GM23248 (cell line): Measurements from ENCODE around the gene DOK7. TPM values are rescaled to one million over a fixed set of nuclear protein-coding genes. Genes with fewer than 3 reads are reported as not detected.

Experiments
- DNase-seq: peaks from one replicate; pipeline ENCODE4 v3.0.0-alpha.2; 2015
- H2AFZ ChIP-seq: fragments of 200-600 bp; sonication (generic); 2 replicates; pipeline ENCODE4 v1.6.1; 2016; ENCODE audit warnings: antibody characterized with exemption
- H3F3A ChIP-seq: fragments of 200-600 bp; sonication (generic); 2 replicates; pipeline ENCODE4 v1.6.1; 2016; ENCODE audit warnings: mild to moderate bottlenecking, antibody characterized with exemption, mixed run types; ENCODE audit not compliant: insufficient read depth
- H3K27ac ChIP-seq: fragments of 200-600 bp; sonication (generic); 2 replicates; pipeline ENCODE4 v1.5.1; 2016; ENCODE audit warnings: mild to moderate bottlenecking
- H3K27me3 ChIP-seq: fragments of 200-600 bp; sonication (generic); replicated peaks from 2 replicates; pipeline ENCODE4 v1.6.1; 2016; ENCODE audit warnings: mild to moderate bottlenecking; ENCODE audit not compliant: insufficient read depth
- H3K36me3 ChIP-seq: fragments of 200-600 bp; sonication (generic); 2 replicates; pipeline ENCODE4 v1.6.1; 2016; ENCODE audit warnings: low read depth, mild to moderate bottlenecking
- H3K4me1 ChIP-seq: fragments of 200-600 bp; sonication (generic); 2 replicates; pipeline ENCODE4 v1.6.1; 2016; ENCODE audit warnings: mild to moderate bottlenecking; ENCODE audit not compliant: insufficient read depth
- H3K4me2 ChIP-seq: fragments of 200-600 bp; sonication (generic); one replicate; pipeline ENCODE4 v1.6.1; 2016; ENCODE audit warnings: mild to moderate bottlenecking; ENCODE audit not compliant: unreplicated experiment
- H3K4me3 ChIP-seq: fragments of 200-600 bp; sonication (generic); 2 replicates; pipeline ENCODE4 v1.5.1; 2016; ENCODE audit warnings: mild to moderate bottlenecking
- H3K79me2 ChIP-seq: fragments of 200-600 bp; sonication (generic); 2 replicates; pipeline ENCODE4 v1.6.1; 2016; ENCODE audit warnings: mild to moderate bottlenecking; ENCODE audit not compliant: insufficient read depth
- H3K9ac ChIP-seq: fragments of 200-600 bp; sonication (generic); 2 replicates; pipeline ENCODE4 v1.6.1; 2016; ENCODE audit warnings: mild to moderate bottlenecking
- H3K9me2 ChIP-seq: fragments of 200-600 bp; sonication (generic); 2 replicates; pipeline ENCODE4 v1.6.1; 2016; ENCODE audit warnings: mixed run types, mild to moderate bottlenecking, moderate library complexity; ENCODE audit not compliant: insufficient read depth
- H3K9me3 ChIP-seq: fragments of 200-600 bp; sonication (generic); one replicate; pipeline ENCODE4 v1.6.1; 2017; ENCODE audit warnings: low read depth
- H4K20me1 ChIP-seq: fragments of 200-600 bp; sonication (generic); 2 replicates; pipeline ENCODE4 v1.6.0; 2016; ENCODE audit not compliant: insufficient read depth
- EZH2 ChIP-seq: fragments of 200-600 bp; sonication (generic); IDR thresholded peaks from 2 replicates; pipeline ENCODE4 v1.6.1; 2018; ENCODE audit warnings: antibody characterized with exemption, mild to moderate bottlenecking; ENCODE audit not compliant: insufficient read depth, poor library complexity, severe bottlenecking
- EZH2phosphoT487 ChIP-seq: fragments of 200-600 bp; sonication (generic); IDR thresholded peaks from 2 replicates; pipeline ENCODE4 v1.6.1; 2018; ENCODE audit warnings: antibody characterized with exemption, moderate library complexity, mild to moderate bottlenecking, low read depth; ENCODE audit not compliant: insufficient read depth
- WGBS, 2 experiments: methylation state at CpG; one replicate each; pipeline ENCODE4 v1.1.6; 2015 to 2017; ENCODE audit warnings: low lambda C conversion rate in 2 of 2, low coverage in 1 of 2; ENCODE audit errors: missing lambda C conversion rate in 2 of 2; 5-methylcytosine and 5-hydroxymethylcytosine counted together
- in situ Hi-C: fragments of 300-500 bp; cut with MboI; formaldehyde crosslinking; loops from 2 replicates; pipeline ENCODE4 v1.15.0; 2020
- polyA plus RNA-seq: library from polyadenylated mRNA; unstranded; fragments of >200 nt; fragmentation: Nextera tagmentation; extraction: Ambion mirVana; gene quantifications from 2 replicates; pipeline ENCODE4 v1.2.1, GENCODE V29; 2016
- total RNA-seq: library from RNA; depleted of rRNA; stranded (reverse); fragments of >200 nt; shearing (Covaris generic); gene quantifications from 2 replicates; pipeline ENCODE4 v1.2.3, GENCODE V29; 2014

DOK7 gene
- total and polyA plus RNA-seq, 2 experiments from 2014 or later: not detected

DNA sequence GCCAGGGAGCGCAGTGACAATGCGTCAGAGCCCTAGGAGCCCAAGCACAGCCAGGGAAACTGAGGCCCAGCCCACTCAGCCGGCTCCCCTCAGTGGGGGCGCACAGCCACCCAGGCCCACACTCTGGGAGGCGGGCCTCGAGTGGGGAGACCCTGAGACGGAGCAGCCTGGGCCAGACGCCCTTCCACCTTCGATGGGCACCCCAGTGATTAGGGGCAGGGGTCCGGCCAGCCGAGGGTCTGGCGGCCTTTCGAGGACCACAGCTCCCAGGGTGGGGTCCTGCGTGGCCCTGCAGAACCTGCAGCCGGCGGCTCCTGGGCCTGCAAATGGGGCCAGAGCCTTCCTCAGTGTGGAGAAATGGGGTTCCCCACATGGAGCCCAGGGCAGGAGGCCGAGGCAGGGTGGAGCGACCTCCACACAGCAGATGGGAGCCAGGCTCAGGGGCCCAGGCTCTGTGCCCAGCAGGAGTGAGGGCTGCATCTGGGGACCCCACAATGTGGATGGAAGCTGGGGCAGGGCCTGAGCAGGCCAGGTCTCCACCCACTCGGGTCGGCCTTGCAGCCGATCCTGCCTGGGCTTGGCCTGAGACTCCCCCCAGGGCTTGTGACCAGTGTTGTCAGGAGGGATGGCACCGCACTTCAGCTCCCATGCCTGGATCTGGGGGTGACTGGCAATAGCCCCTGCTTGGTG lies 16.3 kb upstream of the DOK7 start:
- no peaks in the 10 kb centered on the region for H3K79me2 ChIP-seq
- no peak overlapping the region for H3K4me3 ChIP-seq
- H3K27ac ChIP-seq: no peak overlapping the region
- no peaks in the 10 kb centered on the region for H3K36me3 ChIP-seq
- H3K4me2 ChIP-seq: no peak overlapping the region
- H4K20me1 ChIP-seq: no peaks in the 10 kb centered on the region
- H3K27me3 ChIP-seq: no peaks in the 10 kb centered on the region
- DNase-seq: no peak
- H2AFZ ChIP-seq: no peak overlapping the region
- in situ Hi-C loops: loop anchor here (5.0 kb wide), 1 partner anchor 99 kb away; no protein-coding TSS in a partner anchor
- peaks cover 4% of the 10 kb centered on the region; the same call in 1 of the 2 replicates for H3K4me1 ChIP-seq
- H3K9me3 ChIP-seq: no peaks in the 10 kb centered on the region
- 88 to 89% methylated on average over 16 to 19 of the region's 22 CpGs for WGBS, 2 experiments
- peaks cover 2% of the 10 kb centered on the region; the same call in 1 of the 2 replicates for H3F3A ChIP-seq
- no peaks in the 10 kb centered on the region for H3K9me2 ChIP-seq
- H3K9ac ChIP-seq: no peak overlapping the region
- TF ChIP-seq EZH2phosphoT487 (no peak), EZH2 (no peak)

DNA sequence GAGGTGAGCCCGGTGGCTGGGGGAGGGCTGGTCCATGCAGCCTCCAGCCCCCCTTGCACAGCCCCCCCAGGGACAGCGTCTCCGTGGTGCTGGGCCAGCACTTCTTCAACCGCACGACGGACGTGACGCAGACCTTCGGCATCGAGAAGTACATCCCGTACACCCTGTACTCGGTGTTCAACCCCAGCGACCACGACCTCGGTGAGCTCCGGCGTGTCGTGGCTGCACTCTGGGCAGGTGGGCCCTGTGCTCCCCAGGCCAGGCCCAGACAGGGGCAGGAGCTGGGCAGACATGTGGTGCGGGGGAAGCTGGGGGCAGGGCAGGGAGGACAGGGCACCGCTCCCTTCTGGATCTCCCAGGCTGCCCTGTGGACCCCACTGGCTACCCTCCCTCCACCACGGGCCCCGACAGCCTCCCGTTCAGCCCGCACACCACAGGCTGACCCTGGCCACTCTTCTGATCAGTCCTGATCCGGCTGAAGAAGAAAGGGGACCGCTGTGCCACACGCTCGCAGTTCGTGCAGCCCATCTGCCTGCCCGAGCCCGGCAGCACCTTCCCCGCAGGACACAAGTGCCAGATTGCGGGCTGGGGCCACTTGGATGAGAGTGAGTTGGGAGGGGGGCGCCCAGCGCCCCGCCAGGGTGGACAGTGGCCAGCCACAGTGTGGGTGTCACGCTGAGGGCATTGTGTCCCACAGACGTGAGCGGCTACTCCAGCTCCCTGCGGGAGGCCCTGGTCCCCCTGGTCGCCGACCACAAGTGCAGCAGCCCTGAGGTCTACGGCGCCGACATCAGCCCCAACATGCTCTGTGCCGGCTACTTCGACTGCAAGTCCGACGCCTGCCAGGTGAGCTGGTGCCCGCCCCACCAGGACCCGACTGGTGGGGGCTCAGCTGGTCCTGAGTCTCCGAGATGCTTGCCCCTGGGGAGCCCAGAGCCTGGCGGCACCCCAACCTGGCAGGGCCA lies 15.4 kb upstream of the DOK7 start:
- no peak for DNase-seq
- in situ Hi-C loops: loop anchor here (5.0 kb wide), 1 partner anchor 100 kb away; no protein-coding TSS in a partner anchor
- Histone ChIP-seq H3K36me3 (no peaks in the 10 kb centered on the region), H4K20me1 (no peaks in the 10 kb centered on the region), H3F3A (peaks cover 4% of the 10 kb centered on the region; the same call in 1 of the 2 replicates), H3K27me3 (no peaks in the 10 kb centered on the region), H3K4me2 (no peak overlapping the region), H3K79me2 (no peaks in the 10 kb centered on the region), H3K9ac (no peak overlapping the region), H3K9me2 (no peaks in the 10 kb centered on the region), H3K9me3 (no peaks in the 10 kb centered on the region), H3K27ac (no peak overlapping the region), H2AFZ (no peak overlapping the region), H3K4me3 (no peak overlapping the region), H3K4me1 (peaks cover 8% of the 10 kb centered on the region; the same call in 1 of the 2 replicates)
- 88 to 91% methylated on average over 46 to 53 of the region's 53 CpGs for WGBS, 2 experiments
- TF ChIP-seq EZH2 (no peak), EZH2phosphoT487 (no peak)

GRCh38 chr4:3449047-3449573 lies 14.0 kb upstream of the DOK7 start:
- Histone ChIP-seq H3F3A (peaks cover 4% of the 10 kb centered on the region; the same call in 1 of the 2 replicates), H3K27me3 (no peaks in the 10 kb centered on the region), H3K79me2 (no peaks in the 10 kb centered on the region), H3K4me2 (no peak overlapping the region), H3K36me3 (no peaks in the 10 kb centered on the region), H3K9ac (no peak overlapping the region), H3K9me3 (no peaks in the 10 kb centered on the region), H3K4me1 (peaks cover 8% of the 10 kb centered on the region; the same call in 1 of the 2 replicates), H4K20me1 (no peaks in the 10 kb centered on the region), H2AFZ (no peak overlapping the region), H3K4me3 (no peak overlapping the region), H3K27ac (no peak overlapping the region), H3K9me2 (no peaks in the 10 kb centered on the region)
- in situ Hi-C loops: loop anchor here (5.0 kb wide), 1 partner anchor 102 kb away; no protein-coding TSS in a partner anchor
- no peak for TF ChIP-seq EZH2phosphoT487
- TF ChIP-seq EZH2: no peak
- DNase-seq: no peak
- 92 to 97% methylated on average over 16 to 21 of the region's 21 CpGs for WGBS, 2 experiments
